ENCODE results near the gene TMEM116. TPM values are rescaled to one million over a fixed set of nuclear protein-coding genes. Genes with fewer than 3 reads are reported as not detected.

The TMEM116 gene
- total RNA-seq, 2 experiments from 2014 or later, result 13.8 to 16.3 TPM

GRCh38 chr12:111904446-111904975 lies 108.5 kb downstream of the TMEM116 start:
- ChIA-PET CTCF (no interaction called here), POLR2A (no interaction called here)
- Mint-ChIP-seq H3K4me1 (ENCODE audit: low read depth) (no peaks in the 10 kb centered on the region), H3K27ac (no peak overlapping the region), H3K4me3 (no peak overlapping the region), H3K27me3 (no peaks in the 10 kb centered on the region), H3K9me3 (peaks cover 13% of the 10 kb centered on the region), H3K36me3 (ENCODE audit: low read depth) (peaks cover 28% of the 10 kb centered on the region)
- intact Hi-C loops (cut with micrococcal nuclease), result no loop called here
- DNase-seq (no peak), ATAC-seq (no peak)
- no peak for TF ChIP-seq CTCF (IDR thresholded peaks at IDR 0.05)

- Mint-ChIP-seq H3K4me3 (no peak overlapping the region), H3K27me3 (no peaks in the 10 kb centered on the region), H3K4me1 (ENCODE audit: low read depth) (no peaks in the 10 kb centered on the region), H3K36me3 (ENCODE audit: low read depth) (peaks cover 32% of the 10 kb centered on the region), H3K9me3 (peaks cover 1% of the 10 kb centered on the region), H3K27ac (no peak overlapping the region)
- ATAC-seq (peak; percentile 37), DNase-seq (no peak)
- intact Hi-C loops (cut with micrococcal nuclease), result no loop called here
- ChIA-PET POLR2A (no interaction called here), CTCF (interaction anchor here (1.1 kb wide), 1 partner anchor 9 kb away, joined by 3 read pairs; no protein-coding TSS in a partner anchor)
- TF ChIP-seq CTCF (IDR thresholded peaks at IDR 0.05), result no peak
Measured at GRCh38 chr12:111901182-111901581, 111.8 kb downstream of the TMEM116 start.

GRCh38 chr12:111894556-111894955 lies 118.4 kb downstream of the TMEM116 start:
- ChIA-PET CTCF (no interaction called here), POLR2A (no interaction called here)
- intact Hi-C loops (cut with micrococcal nuclease), result no loop called here
- ATAC-seq, result no peak
- no peak for TF ChIP-seq CTCF (IDR thresholded peaks at IDR 0.05)
- DNase-seq, result no peak
- Mint-ChIP-seq H3K4me1 (ENCODE audit: low read depth) (no peaks in the 10 kb centered on the region), H3K27me3 (no peaks in the 10 kb centered on the region), H3K4me3 (no peak overlapping the region), H3K27ac (no peak overlapping the region), H3K36me3 (ENCODE audit: low read depth) (peaks cover 46% of the 10 kb centered on the region), H3K9me3 (no peaks in the 10 kb centered on the region)

- Mint-ChIP-seq H3K36me3 (ENCODE audit: low read depth) (peaks cover 46% of the 10 kb centered on the region), H3K9me3 (no peaks in the 10 kb centered on the region), H3K27ac (no peak overlapping the region), H3K4me1 (ENCODE audit: low read depth) (no peaks in the 10 kb centered on the region), H3K27me3 (no peaks in the 10 kb centered on the region), H3K4me3 (no peak overlapping the region)
- ATAC-seq (no peak), DNase-seq (no peak)
- CTCF ChIA-PET, result no interaction called here
- intact Hi-C loops (cut with micrococcal nuclease), result no loop called here
- no peak for TF ChIP-seq CTCF (IDR thresholded peaks at IDR 0.05)
- POLR2A ChIA-PET, result interaction anchor here (0.7 kb wide), 1 partner anchor 11 kb away, joined by 3 read pairs; no protein-coding TSS in a partner anchor
Measured at GRCh38 chr12:111893287-111893686, 119.7 kb downstream of the TMEM116 start.

- TF ChIP-seq CTCF (IDR thresholded peaks at IDR 0.05), result no peak
- Mint-ChIP-seq H3K9me3 (no peaks in the 10 kb centered on the region), H3K36me3 (ENCODE audit: low read depth) (peaks cover 67% of the 10 kb centered on the region), H3K27ac (no peak overlapping the region), H3K4me3 (no peak overlapping the region), H3K4me1 (ENCODE audit: low read depth) (no peaks in the 10 kb centered on the region), H3K27me3 (no peaks in the 10 kb centered on the region)
- ATAC-seq (no peak), DNase-seq (no peak)
- ChIA-PET CTCF (interaction anchor here (0.8 kb wide), 1 partner anchor 126 kb away, joined by 3 read pairs; no protein-coding TSS in a partner anchor), POLR2A (interaction anchor here (0.7 to 1.0 kb wide), 2 partner anchors 28 to 46 kb away, joined by 3 read pairs; partner anchors contain the start of gene MAPKAPK5)
- intact Hi-C loops (cut with micrococcal nuclease), result no loop called here
Measured at GRCh38 chr12:111887926-111888745, 124.8 kb downstream of the TMEM116 start.
